CD4-positive, CD25-positive, alpha-beta regulatory T cell (primary cell): ENCODE data around the gene OOSP1. TPM values are rescaled to one million over a fixed set of nuclear protein-coding genes. Genes with fewer than 3 reads are reported as not detected.

ENCODE experiments used
- polyA plus RNA-seq, 4 donors: library from polyadenylated mRNA; unstranded; fragments of 300-500 nt; fragmentation: Illumina TruSeq; gene quantifications; one replicate each; pipeline ENCODE4 v1.2.3, GENCODE V29; 2021
- total RNA-seq: library from RNA; stranded (reverse); gene quantifications from one replicate; pipeline ENCODE4 v1.2.3, GENCODE V29; 2022

The OOSP1 gene
- total and polyA plus RNA-seq, 5 donors from 2014 or later, result not detected

Other genes with a start within 250 kb of the OOSP1 start
- not detected for gene OR10V1, start 224.6 kb upstream of the OOSP1 start, total RNA-seq
- not detected for gene OR10V1, start 224.6 kb upstream of the OOSP1 start, polyA plus RNA-seq
- 3.1 TPM for gene STX3, start 183.1 kb upstream of the OOSP1 start, total RNA-seq
- 1 to 10 TPM in 2 of 4 donors, under 1 TPM in 2; 0.44 to 2.8 (median 1.3) TPM for gene STX3, start 183.1 kb upstream of the OOSP1 start, polyA plus RNA-seq
- gene MRPL16, start 127.7 kb upstream of the OOSP1 start, total RNA-seq, result 26.9 TPM
- gene MRPL16, start 127.7 kb upstream of the OOSP1 start, polyA plus RNA-seq, result 10 to 100 TPM; 82.5 to 97.1 (median 91.3) TPM
- gene CBLIF, start 92.9 kb upstream of the OOSP1 start, total RNA-seq, result not detected
- gene CBLIF, start 92.9 kb upstream of the OOSP1 start, polyA plus RNA-seq, result not detected
- 1.0 TPM for gene TCN1, start 71.9 kb upstream of the OOSP1 start, total RNA-seq
- under 1 TPM in 1 of 4 donors, not detected in 3; 0.31 TPM for gene TCN1, start 71.9 kb upstream of the OOSP1 start, polyA plus RNA-seq
- not detected for gene OOSP3, start 59.6 kb upstream of the OOSP1 start, total RNA-seq
- gene OOSP3, start 59.6 kb upstream of the OOSP1 start, polyA plus RNA-seq, result not detected
- gene OOSP4A, start 25.6 kb downstream of the OOSP1 start, total RNA-seq, result not detected
- not detected for gene OOSP4A, start 25.6 kb downstream of the OOSP1 start, polyA plus RNA-seq
- gene OOSP4B, start 78.7 kb downstream of the OOSP1 start, total RNA-seq, result not detected
- not detected for gene OOSP4B, start 78.7 kb downstream of the OOSP1 start, polyA plus RNA-seq
- not detected for gene OOSP2, start 102.0 kb downstream of the OOSP1 start, total RNA-seq
- gene OOSP2, start 102.0 kb downstream of the OOSP1 start, polyA plus RNA-seq, result not detected
- 0.79 TPM for gene MS4A3, start 118.2 kb downstream of the OOSP1 start, total RNA-seq
- not detected for gene MS4A3, start 118.2 kb downstream of the OOSP1 start, polyA plus RNA-seq
- 0.37 TPM for gene MS4A2, start 150.2 kb downstream of the OOSP1 start, total RNA-seq
- gene MS4A2, start 150.2 kb downstream of the OOSP1 start, polyA plus RNA-seq, result not detected
- 1.3 TPM for gene MS4A6A, start 244.7 kb downstream of the OOSP1 start, total RNA-seq
- gene MS4A6A, start 244.7 kb downstream of the OOSP1 start, polyA plus RNA-seq, result under 1 TPM in 3 of 4 donors, not detected in 1; 0.29 to 0.99 (median 0.47) TPM